Heart right ventricle (tissue), 16 donors: ENCODE results near the gene MIER2. TPM values are rescaled to one million over a fixed set of nuclear protein-coding genes. Genes with fewer than 3 reads are reported as not detected.
"Not testable (repeated sequence)": the region's sequence is repeated elsewhere in the genome, so short reads cannot be mapped to it uniquely, and the experiment has no call there.

Experiments
- ATAC-seq, 8 donors: fragments of 200-7000 bp; cut with Tn5 transposase; one replicate each; pipeline ENCODE4 v1.9.1; 2020; ENCODE audit warnings: mild to moderate bottlenecking in 8 of 8, moderate library complexity in 8 of 8, moderate number of reproducible peaks in 1 of 8
- DNase-seq, 2 donors: peaks; one replicate each; pipeline ENCODE4 v3.0.0-alpha.2; 2020
- H3K27ac ChIP-seq, 10 donors: fragments of 200-600 bp; sonication (generic) in 2 of 10; one replicate each; pipeline versions ENCODE4 v1.5.0 to v1.8.0; 2020 to 2022; ENCODE audit warnings: mild to moderate bottlenecking in 3 of 10
- H3K27me3 ChIP-seq, 7 donors: fragments of 200-600 bp; one replicate each; pipeline ENCODE4 v1.8.0; 2021 to 2022; ENCODE audit warnings: mild to moderate bottlenecking in 2 of 7
- H3K36me3 ChIP-seq, 9 donors: fragments of 200-600 bp; sonication (generic) in 1 of 9; one replicate each; pipeline versions ENCODE4 v1.5.0 to v1.8.0; 2020 to 2022; ENCODE audit warnings: mild to moderate bottlenecking in 2 of 9
- H3K4me1 ChIP-seq, 9 donors: fragments of 200-600 bp; sonication (generic) in 1 of 9; one replicate each; pipeline versions ENCODE4 v1.5.0 to v1.8.0; 2020 to 2022; ENCODE audit warnings: mild to moderate bottlenecking in 4 of 9
- H3K4me3 ChIP-seq, 10 donors: fragments of 200-600 bp; sonication (generic) in 2 of 10; one replicate each; pipeline versions ENCODE4 v1.5.0 to v1.8.0; 2020 to 2022; ENCODE audit warnings: mild to moderate bottlenecking in 7 of 10, moderate library complexity in 2 of 10
- H3K9me3 ChIP-seq, 11 donors: fragments of 200-600 bp in 10 of 11; sonication (generic) in 2 of 11; one replicate each; pipeline versions ENCODE4 v1.5.0 to v1.8.0; 2013 to 2022; ENCODE audit warnings: mild to moderate bottlenecking in 2 of 11, control low read depth in 1 of 11, moderate library complexity in 1 of 11
- WGBS, 2 donors: extraction: QIAGEN DNeasy Blood & Tissue Kit; methylation state at CpG; one replicate each; pipeline ENCODE4 v1.1.7; 2013; ENCODE audit warnings: inconsistent platforms in 1 of 2; 5-methylcytosine and 5-hydroxymethylcytosine counted together
- intact Hi-C, 10 donors: fragments of 100-400 bp; cut with DNase I; formaldehyde crosslinking; loops; one replicate each; pipeline versions ENCODE4 v1.11.1 to v1.14.2; 2022
- polyA plus RNA-seq, 2 donors: library from polyadenylated mRNA; stranded (reverse); fragments of 200-250 nt; gene quantifications; one replicate each; pipeline ENCODE4 v1.2.3, GENCODE V29; 2013
- total RNA-seq, 10 donors: library from RNA; stranded (reverse); fragmentation: NEBNext Ultra II Directional in 3 of 10; extraction: Animal tissue kit (Norgen Biotek cat#: 25700) in 3 of 10; gene quantifications; one replicate each; pipeline versions ENCODE4 v1.2.1 to v1.2.4, GENCODE V29; 2021 to 2023
- TF ChIP-seq, protein P1 (sequence below), 9 donors: fragments of 200-600 bp; sonication (generic) in 2 of 9; IDR thresholded peaks; one replicate each; pipeline versions ENCODE4 v1.5.0 to v1.8.0; 2021 to 2022; ENCODE audit warnings: antibody characterized with exemption in 9 of 9, mild to moderate bottlenecking in 5 of 9, moderate library complexity in 1 of 9
- donor health status: Arrhythmogenic right ventricular cardiomyopathy.
- donor health status: ischemic (EF 13 %, LVEDD 7.1; RV severe dilation, severe dysfunction).
- donor health status: healthy with polysubstance abuse.
- donor health status: DM: no; HTN: yes; CAD: no.
- donor health status: DM: no; HTN: no; CAD: no.
- donor health status: ischemic (EF 25% LVEDD 6.9; RV normal size, moderate dysfunction).
- donor health status: ischemic (EF 25% LVEDD 5.7; RV mildly dilated, moderate dysfunction).
- donor health status: healthy.
- donor health status: DM: yes; HTN: yes; CAD: no.
- donor health status: Ischemic cardiomyopathy.
- donor health status: ischemic (EF 35%, LVEDD 5.7; RV mildly dilated, moderate dysfunction).
- donor health status: nonischemic (EF 11% LVEDD 7.7; RV severe dilation, severe dysfunction).
- donor health status: DM: yes; HTN: yes; CAD: no.
- donor health status: PGD.
- donor health status: ischemic (EF 29% LVEDD 5.4; RV normal size, mild dysfunction).
- donor health status: nonischemic (EF 23%, LVEDD 6.1; RV moderate dilation, normal function).

The MIER2 gene
- total and polyA plus RNA-seq, 12 donors = 11.1 to 34.6 (median 17.6) TPM

DNA sequence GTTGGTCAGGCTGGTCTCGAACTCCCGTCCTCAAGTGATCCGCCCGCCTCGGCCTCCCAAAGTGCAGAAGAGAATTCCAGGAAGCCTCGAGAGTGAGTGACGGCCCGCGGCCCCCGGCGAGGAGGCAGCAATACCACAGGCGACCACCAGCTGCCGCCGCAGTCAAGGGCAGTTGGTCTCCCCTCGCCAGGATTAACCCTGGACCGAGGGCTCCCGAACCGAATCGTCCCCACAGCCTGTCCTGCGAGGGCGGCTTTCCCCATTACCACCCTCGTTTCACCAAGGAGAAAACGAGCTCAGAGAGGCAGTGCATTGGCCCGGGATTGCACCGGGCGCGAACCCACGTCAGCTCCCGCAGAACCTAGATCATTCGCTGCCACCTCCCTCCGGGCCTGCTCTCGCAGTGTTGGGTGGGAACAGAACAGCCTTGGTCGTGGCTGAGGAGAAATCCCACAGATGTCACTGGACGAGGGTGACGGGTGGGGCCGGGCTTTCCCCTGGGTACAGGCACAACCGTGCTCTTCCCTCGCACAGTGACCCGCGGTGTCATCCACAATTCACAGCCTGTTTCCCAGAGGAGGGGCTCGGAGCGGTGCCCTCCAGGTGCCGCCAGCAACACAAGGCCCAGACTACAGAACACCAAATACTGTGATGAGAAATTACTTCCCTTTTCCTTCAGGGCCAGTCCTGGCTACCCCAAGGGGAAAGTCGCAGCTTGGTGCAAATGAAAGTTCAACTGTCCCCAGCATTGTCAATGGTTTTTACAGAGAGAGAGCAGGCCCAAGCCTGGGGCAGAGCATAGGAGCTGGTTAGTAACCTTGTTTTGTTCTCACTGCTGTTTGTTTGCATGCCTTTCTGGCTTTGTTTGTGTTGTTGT is 39.6 kb upstream of the MIER2 start:
- intact Hi-C loops = loop anchor here in 8 of 10 donors (1.0 to 10.0 kb wide), 6 partner anchors 91 to 101 kb away; a partner anchor contains a TSS
- DNase-seq = peak in 1 of 2 donors; percentile 45

DNA sequence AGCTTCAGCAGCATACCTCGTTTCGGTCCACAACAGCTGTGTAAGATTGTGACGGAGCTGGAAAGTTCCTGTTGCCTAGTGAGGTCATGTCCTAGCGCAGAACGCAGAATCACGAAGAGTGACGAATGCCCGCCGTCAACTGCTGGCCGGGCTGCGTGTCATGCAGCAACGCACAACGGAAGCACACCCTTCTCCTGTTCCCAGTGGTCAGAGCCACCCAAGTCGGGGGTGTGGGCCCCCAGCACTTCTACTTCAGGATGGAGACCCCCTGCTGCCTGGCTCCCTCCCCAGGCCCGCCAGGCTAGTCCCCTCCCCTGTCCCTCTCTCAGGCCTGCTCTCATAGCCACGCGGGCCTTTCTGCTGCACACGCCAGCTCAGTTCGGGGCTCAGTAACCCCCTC is 38.4 kb upstream of the MIER2 start:
- WGBS, 2 donors = 85 to 86% methylated on average over 19 of the region's 19 CpGs
- no peaks in the 10 kb centered on the region for H3K9me3 ChIP-seq
- TF ChIP-seq, protein P1, sequence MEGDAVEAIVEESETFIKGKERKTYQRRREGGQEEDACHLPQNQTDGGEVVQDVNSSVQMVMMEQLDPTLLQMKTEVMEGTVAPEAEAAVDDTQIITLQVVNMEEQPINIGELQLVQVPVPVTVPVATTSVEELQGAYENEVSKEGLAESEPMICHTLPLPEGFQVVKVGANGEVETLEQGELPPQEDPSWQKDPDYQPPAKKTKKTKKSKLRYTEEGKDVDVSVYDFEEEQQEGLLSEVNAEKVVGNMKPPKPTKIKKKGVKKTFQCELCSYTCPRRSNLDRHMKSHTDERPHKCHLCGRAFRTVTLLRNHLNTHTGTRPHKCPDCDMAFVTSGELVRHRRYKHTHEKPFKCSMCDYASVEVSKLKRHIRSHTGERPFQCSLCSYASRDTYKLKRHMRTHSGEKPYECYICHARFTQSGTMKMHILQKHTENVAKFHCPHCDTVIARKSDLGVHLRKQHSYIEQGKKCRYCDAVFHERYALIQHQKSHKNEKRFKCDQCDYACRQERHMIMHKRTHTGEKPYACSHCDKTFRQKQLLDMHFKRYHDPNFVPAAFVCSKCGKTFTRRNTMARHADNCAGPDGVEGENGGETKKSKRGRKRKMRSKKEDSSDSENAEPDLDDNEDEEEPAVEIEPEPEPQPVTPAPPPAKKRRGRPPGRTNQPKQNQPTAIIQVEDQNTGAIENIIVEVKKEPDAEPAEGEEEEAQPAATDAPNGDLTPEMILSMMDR (IDR thresholded peaks at IDR 0.05) = no peak
- peaks cover 0 to 5% (median 0%) of the 10 kb centered on the region in 9 donors for H3K4me1 ChIP-seq
- DNase-seq = no peak
- intact Hi-C loops = loop anchor here in 5 of 10 donors (5.0 to 10.0 kb wide), 4 partner anchors 92 to 102 kb away; a partner anchor contains a TSS
- no peaks in the 10 kb centered on the region for H3K36me3 ChIP-seq
- no peak for ATAC-seq
- H3K4me3 ChIP-seq = no peak overlapping the region
- H3K27me3 ChIP-seq = peaks cover 0 to 42% (median 34%) of the 10 kb centered on the region in 7 donors
- no peak overlapping the region for H3K27ac ChIP-seq

More for the DNA sequence above, 39.6 kb upstream of the MIER2 start:
- peak; percentile 49 to 86 (median 77) for ATAC-seq
- Histone ChIP-seq H3K27me3 (peaks cover 0 to 49% (median 34%) of the 10 kb centered on the region in 7 donors), H3K27ac (no peak overlapping the region), H3K4me1 (peaks cover 0 to 5% (median 0%) of the 10 kb centered on the region in 9 donors), H3K36me3 (no peaks in the 10 kb centered on the region), H3K9me3 (no peaks in the 10 kb centered on the region), H3K4me3 (no peak overlapping the region)
- TF ChIP-seq, protein P1 (IDR thresholded peaks at IDR 0.05) = peak; percentile 42 to 72 (median 65)
- 26 to 28% methylated on average over 44 of the region's 44 CpGs for WGBS, 2 donors

DNA sequence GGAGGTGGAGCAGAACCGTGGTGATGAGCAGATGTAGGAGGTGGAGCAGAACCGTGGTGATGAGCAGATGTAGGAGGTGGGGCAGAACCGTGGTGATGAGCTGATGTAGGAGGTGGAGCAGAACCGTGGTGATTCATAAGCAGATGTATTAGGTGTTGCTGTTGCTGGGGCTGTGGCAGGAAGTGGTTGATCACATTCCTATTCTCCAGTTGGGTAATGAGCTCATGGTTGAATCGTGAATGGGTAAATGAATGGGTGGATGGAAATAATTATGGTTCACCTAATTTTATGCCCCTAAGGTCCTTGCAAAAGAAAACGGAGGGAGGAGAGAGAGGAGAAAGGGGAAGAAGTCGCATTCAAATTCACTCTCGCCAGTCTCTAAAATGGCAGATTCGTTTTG is 38.0 kb upstream of the MIER2 start:
- H3K36me3 ChIP-seq, H3K9me3 ChIP-seq, DNase-seq, H3K27ac ChIP-seq, H3K4me3 ChIP-seq, ATAC-seq, H3K4me1 ChIP-seq: not testable (repeated sequence)
- WGBS, 2 donors = 72 to 78% methylated on average over 7 of the region's 9 CpGs
- H3K27me3 ChIP-seq = peaks cover 0 to 39% (median 31%) of the 10 kb centered on the region in 7 donors
- intact Hi-C loops = loop anchor here in 5 of 10 donors (5.0 to 10.0 kb wide), 4 partner anchors 92 to 102 kb away; a partner anchor contains a TSS

DNA sequence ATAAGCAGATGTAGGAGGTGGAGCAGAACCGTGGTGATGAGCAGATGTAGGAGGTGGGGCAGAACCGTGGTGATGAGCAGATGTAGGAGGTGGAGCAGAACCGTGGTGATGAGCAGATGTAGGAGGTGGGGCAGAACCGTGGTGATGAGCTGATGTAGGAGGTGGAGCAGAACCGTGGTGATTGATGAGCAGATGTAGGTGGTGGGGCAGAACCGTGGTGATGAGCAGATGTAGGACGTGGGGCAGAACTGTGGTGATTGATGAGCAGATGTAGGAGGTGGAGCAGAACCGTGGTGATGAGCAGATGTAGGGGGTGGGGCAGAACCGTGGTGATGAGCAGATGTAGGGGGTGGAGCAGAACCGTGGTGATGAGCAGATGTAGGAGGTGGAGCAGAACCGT is 37.3 kb upstream of the MIER2 start:
- not testable (repeated sequence) for H3K27ac ChIP-seq, H3K36me3 ChIP-seq, H3K4me1 ChIP-seq, DNase-seq, ATAC-seq, H3K9me3 ChIP-seq, H3K4me3 ChIP-seq
- intact Hi-C loops = loop anchor here in 5 of 10 donors (5.0 to 10.0 kb wide), 4 partner anchors 93 to 103 kb away; a partner anchor contains a TSS
- 79 to 82% methylated on average over 11 of the region's 11 CpGs for WGBS, 2 donors
- peaks cover 0 to 37% (median 29%) of the 10 kb centered on the region in 7 donors for H3K27me3 ChIP-seq

DNA sequence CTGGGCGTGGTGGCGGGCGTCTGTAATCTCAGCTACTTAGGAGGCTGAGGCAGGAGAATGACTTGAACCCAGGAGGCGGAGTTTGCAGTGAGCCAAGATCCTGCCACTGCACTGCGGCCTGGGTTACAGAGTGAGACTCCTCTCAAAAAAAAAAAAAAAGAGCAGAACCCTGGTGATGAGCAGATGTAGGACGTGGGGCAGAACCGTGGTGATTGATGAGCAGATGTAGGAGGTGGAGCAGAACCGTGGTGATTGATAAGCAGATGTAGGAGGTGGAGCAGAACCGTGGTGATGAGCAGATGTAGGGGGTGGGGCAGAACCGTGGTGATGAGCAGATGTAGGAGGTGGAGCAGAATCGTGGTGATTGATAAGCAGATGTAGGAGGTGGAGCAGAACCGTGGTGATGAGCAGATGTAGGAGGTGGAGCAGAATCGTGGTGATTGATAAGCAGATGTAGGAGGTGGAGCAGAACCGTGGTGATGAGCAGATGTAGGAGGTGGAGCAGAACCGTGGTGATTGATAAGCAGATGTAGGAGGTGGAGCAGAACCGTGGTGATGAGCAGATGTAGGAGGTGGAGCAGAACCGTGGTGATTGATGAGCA is 36.1 kb upstream of the MIER2 start:
- 71 to 73% methylated on average over 12 to 13 of the region's 17 CpGs for WGBS, 2 donors
- not testable (repeated sequence) for H3K9me3 ChIP-seq, H3K4me3 ChIP-seq, DNase-seq, H3K27ac ChIP-seq, ATAC-seq, H3K36me3 ChIP-seq, H3K4me1 ChIP-seq
- intact Hi-C loops = loop anchor here in 5 of 10 donors (5.0 to 10.0 kb wide), 4 partner anchors 94 to 104 kb away; a partner anchor contains a TSS
- H3K27me3 ChIP-seq = peaks cover 0 to 37% (median 24%) of the 10 kb centered on the region in 7 donors
